Measurements from ENCODE around the gene CIDEB. TPM values are rescaled to one million over a fixed set of nuclear protein-coding genes. Genes with fewer than 3 reads are reported as not detected.

The CIDEB gene
- total and polyA plus RNA-seq, 9 donors = 13.8 to 38.4 (median 22.6) TPM

- DNase-seq = no peak
- intact Hi-C loops (cut with DNase I) = no loop called here
- TF ChIP-seq, protein P1, sequence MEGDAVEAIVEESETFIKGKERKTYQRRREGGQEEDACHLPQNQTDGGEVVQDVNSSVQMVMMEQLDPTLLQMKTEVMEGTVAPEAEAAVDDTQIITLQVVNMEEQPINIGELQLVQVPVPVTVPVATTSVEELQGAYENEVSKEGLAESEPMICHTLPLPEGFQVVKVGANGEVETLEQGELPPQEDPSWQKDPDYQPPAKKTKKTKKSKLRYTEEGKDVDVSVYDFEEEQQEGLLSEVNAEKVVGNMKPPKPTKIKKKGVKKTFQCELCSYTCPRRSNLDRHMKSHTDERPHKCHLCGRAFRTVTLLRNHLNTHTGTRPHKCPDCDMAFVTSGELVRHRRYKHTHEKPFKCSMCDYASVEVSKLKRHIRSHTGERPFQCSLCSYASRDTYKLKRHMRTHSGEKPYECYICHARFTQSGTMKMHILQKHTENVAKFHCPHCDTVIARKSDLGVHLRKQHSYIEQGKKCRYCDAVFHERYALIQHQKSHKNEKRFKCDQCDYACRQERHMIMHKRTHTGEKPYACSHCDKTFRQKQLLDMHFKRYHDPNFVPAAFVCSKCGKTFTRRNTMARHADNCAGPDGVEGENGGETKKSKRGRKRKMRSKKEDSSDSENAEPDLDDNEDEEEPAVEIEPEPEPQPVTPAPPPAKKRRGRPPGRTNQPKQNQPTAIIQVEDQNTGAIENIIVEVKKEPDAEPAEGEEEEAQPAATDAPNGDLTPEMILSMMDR (IDR thresholded peaks at IDR 0.05) = no peak
- TF ChIP-seq EP300 (IDR thresholded peaks at IDR 0.05) (no peak), POLR2A (IDR thresholded peaks at IDR 0.05) (no peak)
- peaks cover 2% of the 10 kb centered on the region for H3K4me1 ChIP-seq (ENCODE audit: insufficient read depth)
- no peak overlapping the region for H3K27ac ChIP-seq
- no peaks in the 10 kb centered on the region for H3K27me3 ChIP-seq
- H3K9me3 ChIP-seq = no peaks in the 10 kb centered on the region
- 81 to 87% (median 86%) methylated on average over 9 of the region's 9 CpGs for WGBS, 3 donors
- no peaks in the 10 kb centered on the region for H3K36me3 ChIP-seq
- no peak overlapping the region for H3K4me3 ChIP-seq
Observed at GRCh38 chr14:24268225-24268624, 39.6 kb downstream of the CIDEB start.

DNA sequence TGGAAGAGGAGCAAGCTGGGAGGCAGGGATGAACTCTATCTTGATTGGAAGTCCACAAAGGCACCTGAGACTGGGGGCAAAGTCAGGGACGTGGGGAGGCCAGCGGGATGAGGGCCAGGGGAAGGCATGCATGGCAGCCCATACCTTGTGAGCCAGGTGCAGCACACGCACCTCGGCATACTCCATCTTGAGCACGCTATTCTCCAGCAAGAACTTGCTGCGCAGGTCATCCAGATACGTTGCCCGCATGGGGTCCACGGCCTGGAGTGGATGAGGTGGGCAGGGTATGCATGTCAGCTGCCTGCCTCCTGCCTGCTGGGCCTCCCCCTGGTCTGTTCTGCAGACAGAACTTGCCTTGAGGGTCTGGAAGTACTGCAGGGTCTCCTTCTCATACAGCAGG lies 40.3 kb downstream of the CIDEB start:
- H3K27ac ChIP-seq = no peak overlapping the region
- H3K9me3 ChIP-seq = no peaks in the 10 kb centered on the region
- H3K4me3 ChIP-seq = no peak overlapping the region
- H3K4me1 ChIP-seq (ENCODE audit: insufficient read depth) = peaks cover 2% of the 10 kb centered on the region
- H3K36me3 ChIP-seq = no peaks in the 10 kb centered on the region
- H3K27me3 ChIP-seq = no peaks in the 10 kb centered on the region
- intact Hi-C loops (cut with DNase I) = no loop called here
- DNase-seq = no peak
- WGBS, 3 donors = 85 to 91% (median 90%) methylated on average over 9 of the region's 9 CpGs
- no peak for TF ChIP-seq POLR2A (IDR thresholded peaks at IDR 0.05)
- TF ChIP-seq, protein P1 (IDR thresholded peaks at IDR 0.05) = no peak
- TF ChIP-seq EP300 (IDR thresholded peaks at IDR 0.05) = no peak

DNA sequence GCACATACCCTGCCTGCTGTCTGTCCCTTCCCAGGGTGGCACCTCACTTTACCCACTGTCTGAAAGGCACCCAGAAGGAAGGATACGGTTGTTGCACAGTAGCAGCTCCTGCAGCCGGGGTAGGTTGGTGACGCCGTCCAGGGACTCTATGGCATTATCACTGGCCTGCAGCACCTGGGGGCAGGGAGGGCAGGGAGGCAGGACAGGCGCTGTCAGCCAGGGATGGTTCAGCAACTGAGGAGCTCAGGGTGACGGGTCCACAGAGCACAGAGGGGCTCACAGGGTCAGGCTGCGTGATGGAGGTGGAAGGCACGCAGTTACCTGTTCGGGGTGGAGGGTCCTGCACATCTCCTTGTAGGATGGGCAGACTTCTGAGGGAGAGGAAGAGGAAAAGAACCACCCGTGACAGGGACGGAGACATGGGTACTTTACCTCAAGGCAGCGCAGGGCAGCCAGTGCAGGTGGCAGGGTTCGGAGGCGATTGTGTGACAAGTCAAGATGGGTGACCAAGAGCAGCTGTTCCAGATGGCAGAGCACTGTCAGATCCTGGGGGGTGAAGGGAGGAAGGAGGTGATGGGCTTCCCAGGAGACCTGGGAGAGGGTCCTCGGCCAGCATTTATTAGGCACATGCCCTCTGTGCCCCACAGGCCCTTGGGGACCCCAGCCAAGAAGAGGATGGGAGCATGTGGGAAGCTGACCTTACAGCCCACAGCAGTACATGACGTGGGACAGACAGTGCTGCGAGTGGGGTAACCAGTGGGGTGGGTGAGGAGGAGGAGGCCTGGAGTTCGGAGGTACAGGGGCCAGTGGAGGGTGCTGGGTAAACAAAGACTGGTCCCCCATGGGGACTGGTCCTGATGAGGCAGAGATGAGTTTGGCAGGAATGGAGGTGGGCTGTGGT lies 41.2 kb downstream of the CIDEB start:
- no peaks in the 10 kb centered on the region for H3K36me3 ChIP-seq

DNA sequence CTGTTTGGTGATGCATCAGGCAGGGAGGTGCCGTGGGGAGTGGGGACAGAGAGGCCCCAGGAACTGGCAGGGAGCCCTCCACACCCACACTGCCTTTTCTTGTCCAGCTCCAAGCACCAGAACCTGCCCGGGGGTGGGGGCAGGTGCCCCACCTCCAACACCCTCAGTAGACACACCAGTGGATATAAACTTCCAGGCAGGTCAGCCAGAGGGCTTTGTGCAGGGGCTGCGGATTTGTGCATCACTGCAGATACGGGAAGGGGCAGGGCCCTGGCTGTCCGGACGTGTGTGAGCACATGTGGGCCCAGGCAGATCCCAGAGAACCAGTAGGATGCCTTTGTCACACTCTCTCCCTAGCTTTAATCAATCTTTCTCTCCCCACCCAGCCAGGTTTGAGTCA lies 43.5 kb downstream of the CIDEB start:
- no peaks in the 10 kb centered on the region for H3K4me1 ChIP-seq (ENCODE audit: insufficient read depth)
- peak in 1 of 5 donors; percentile 50 for DNase-seq
- no peak overlapping the region for H3K4me3 ChIP-seq
- 16 to 38% (median 32%) methylated on average over 6 of the region's 6 CpGs for WGBS, 3 donors
- H3K36me3 ChIP-seq = no peaks in the 10 kb centered on the region
- no peaks in the 10 kb centered on the region for H3K9me3 ChIP-seq
- H3K27ac ChIP-seq = no peak overlapping the region
- no peak for TF ChIP-seq EP300 (IDR thresholded peaks at IDR 0.05)
- TF ChIP-seq, protein P1 (IDR thresholded peaks at IDR 0.05) = no peak
- TF ChIP-seq POLR2A (IDR thresholded peaks at IDR 0.05) = no peak
- no peaks in the 10 kb centered on the region for H3K27me3 ChIP-seq
- intact Hi-C loops (cut with DNase I) = no loop called here

More for the DNA sequence above, 41.2 kb downstream of the CIDEB start:
- Histone ChIP-seq H3K27ac (no peak overlapping the region), H3K4me3 (no peak overlapping the region), H3K4me1 (ENCODE audit: insufficient read depth) (peaks cover 2% of the 10 kb centered on the region), H3K27me3 (no peaks in the 10 kb centered on the region), H3K9me3 (no peaks in the 10 kb centered on the region)
- no peak for TF ChIP-seq EP300 (IDR thresholded peaks at IDR 0.05)
- TF ChIP-seq, protein P1 (IDR thresholded peaks at IDR 0.05) = no peak
- TF ChIP-seq POLR2A (IDR thresholded peaks at IDR 0.05) = no peak
- no peak for DNase-seq
- WGBS, 3 donors = 81 to 87% (median 83%) methylated on average over 18 of the region's 18 CpGs
- intact Hi-C loops (cut with DNase I) = no loop called here

Measured in ovary (tissue), 9 donors.